ENCODE results near the gene MDFI.

MDFI gene

DNA sequence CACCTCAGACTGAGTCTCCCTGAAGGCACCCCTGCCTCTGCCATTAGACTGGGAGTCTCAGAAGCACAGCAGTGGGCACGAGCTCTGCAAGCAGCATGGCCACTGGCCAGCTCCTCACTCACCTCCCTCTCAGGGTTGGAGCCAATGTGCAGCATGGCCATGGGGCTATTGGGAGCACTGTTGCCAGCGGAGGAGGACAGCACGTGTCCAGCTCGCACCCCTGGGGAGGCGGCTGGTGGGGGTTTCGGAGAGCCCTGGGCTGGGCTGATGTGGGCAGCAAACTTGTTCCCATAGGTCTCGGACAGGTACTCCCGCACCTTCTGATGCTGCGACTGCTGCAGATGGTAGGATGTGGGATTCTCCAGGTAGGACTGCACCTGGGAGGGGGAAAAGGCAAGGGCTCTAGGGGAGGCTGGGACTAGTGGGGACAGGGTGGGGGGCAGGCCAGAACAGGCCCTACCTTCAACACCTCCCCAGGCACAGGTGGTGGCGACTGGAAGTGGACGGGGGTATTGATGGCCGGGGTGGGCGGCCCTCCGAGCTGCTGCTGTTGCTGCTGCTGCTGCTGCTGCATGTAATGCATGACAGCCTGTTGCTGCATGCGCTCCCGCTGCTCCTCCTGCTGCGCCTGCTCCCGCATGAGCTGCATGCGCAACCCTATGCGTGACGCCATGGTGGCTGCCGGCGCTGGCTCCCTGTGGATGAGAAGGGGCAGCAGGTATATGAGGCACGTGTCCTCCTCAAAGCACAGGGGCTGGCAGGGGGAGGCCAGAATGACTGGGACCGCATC is 52.5 kb downstream of the MDFI start:
- no peak for DNase-seq

DNA sequence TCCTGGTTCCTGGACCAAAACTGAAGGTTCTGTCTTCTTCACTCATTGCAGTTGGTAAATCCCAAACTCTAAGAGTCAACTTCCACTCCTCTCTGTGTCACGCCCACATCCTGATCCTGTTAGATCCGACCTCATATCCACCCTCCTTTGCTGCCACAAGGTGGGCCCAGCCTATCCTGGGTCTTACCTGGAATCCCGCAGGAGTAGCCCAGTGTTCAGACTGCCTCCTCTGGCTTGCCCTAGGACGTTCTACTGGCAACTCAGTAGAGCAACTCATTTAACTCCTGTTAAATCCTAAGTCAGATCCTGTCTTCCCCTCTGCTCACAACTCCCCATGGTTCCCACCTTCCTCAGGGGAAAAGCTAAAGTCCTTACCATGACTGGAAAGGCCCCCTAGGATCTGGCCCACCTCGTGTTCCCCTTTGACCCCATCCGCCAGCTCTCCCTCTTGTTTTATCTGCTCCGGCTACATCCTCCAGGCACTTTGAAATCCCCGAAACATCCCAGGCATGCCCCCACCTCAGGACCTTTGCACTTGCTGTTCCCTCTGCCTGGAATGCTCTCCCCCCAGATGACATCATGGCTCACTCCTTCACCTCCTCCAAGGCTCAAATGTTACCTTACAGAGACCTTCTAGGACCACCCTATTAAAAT is 53.3 kb downstream of the MDFI start:
- DNase-seq = no peak

DNA sequence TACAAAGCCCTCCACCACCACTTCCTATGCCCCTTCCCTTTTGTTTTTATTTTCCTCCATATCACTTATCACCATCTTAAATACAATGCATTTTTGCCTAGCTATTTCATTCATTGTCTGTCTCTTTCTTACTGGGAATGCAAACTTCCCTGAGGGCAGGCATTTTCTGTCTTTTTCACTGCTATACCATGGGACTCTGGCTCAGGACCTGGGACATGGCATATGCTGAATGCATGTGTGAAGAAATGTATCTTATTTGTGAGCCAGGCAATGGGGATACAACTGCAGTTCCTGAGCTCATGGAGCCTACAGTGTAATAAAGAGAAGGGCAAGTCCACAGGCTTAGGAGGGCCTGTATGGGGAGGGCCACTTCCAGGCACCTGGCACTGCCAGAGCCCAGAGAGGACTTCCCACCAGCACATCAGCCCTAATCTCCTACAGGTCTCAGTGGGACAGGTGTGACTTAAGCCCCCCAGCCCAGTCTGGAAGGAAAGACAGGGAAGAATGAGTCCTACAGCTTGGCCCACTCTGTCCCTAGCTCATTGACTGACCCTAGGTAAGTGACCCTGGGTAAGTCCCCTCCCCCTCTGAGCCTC is 53.9 kb downstream of the MDFI start:
- DNase-seq = no peak

DNA sequence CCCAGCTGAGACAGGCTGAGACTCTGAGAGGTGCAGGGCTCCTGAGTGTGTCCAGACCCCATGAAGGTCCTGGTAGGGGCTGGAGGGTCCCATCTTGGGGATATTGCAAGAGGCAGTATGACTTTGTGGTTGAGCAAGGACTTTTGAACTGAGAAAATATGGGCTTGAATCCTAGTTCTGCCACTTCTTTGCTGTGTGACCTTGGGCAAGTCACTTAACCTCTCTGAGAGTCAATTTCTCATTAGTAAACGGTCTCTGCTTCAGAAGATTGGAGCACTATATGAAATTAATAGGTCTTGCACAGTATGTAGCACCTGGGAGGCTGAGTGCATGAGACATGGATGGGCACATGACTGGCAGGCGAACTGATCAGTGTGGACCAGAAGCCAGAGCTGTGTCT is 54.5 kb downstream of the MDFI start:
- no peak for DNase-seq

DNA sequence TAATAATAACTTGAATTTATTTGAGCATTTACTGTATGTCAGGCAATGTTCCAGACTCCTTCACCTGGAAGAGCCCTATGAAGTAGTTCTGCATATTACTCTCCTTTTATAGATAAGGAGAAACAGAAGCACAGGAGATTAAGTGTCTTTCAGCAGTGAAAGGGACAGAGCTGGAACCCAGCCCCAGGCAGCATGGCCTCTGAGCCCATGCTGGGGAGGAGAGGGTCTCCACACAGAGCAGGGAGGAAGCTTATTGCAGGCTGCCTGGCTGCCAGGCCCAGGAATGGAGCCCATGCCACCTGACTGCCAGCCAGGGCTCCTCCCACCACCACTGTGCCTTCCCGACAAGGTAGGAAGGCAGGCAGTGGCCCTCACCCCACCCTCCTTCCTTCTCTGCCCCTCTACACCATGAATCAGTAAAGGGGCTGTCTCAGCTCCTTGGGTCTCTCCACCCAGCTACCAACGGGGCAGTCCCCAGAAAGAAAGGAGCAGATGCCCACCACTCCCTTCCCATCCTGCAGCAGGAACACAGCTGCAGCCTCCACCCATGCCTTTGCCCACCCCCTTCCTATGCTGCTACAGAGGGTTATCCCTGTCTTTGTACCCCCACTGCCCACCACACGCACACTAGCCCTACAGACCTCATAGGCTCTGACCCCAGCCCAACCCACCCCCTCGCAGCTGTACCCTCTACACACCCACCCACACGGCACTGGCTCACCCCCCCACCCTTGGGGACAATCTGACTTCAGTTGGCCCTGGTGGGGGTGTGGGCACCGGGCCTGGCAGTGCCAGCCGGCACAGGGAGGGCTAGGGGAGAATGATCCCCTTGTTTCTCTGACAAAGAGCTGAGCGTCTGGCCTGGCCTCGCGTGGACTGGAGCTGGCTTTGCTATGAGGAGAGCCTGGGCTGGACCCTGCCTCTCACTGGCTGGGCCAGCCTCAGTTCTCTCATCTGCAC is 55.3 kb downstream of the MDFI start:
- DNase-seq = no peak

DNA sequence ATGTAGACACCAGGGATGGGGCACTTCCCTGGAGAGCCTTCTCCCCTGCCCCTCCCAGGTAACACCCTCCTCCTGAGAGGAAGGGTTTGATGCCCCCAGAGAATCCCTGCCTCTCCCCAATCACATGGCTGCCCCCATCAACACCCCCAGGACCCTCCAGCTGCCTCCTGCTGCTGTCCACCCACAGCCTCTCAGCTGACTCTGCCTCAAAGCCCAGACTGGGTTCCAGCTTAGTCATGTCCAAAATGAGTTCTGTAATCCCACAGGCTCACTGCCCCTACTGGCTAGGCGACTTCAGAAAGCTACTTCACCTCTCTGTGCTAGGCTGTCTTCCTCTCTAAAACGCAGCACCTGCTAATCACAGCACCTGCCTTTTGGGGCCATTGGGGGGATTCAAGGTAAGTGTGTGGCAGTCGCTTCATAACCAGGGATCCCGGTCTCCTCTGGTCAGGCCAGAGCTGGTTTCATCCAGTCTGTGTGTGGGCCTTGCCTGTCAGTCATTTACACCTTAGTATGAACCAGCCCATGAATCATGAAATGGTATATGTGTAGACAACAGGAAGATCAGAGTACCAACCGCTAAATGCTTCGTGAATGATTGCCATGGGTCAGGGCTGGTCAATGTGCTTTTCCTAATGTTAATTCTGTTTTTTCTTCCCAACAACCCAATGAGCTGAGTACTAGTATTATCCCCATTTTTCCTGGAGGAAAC is 56.7 kb downstream of the MDFI start:
- DNase-seq = no peak

DNA sequence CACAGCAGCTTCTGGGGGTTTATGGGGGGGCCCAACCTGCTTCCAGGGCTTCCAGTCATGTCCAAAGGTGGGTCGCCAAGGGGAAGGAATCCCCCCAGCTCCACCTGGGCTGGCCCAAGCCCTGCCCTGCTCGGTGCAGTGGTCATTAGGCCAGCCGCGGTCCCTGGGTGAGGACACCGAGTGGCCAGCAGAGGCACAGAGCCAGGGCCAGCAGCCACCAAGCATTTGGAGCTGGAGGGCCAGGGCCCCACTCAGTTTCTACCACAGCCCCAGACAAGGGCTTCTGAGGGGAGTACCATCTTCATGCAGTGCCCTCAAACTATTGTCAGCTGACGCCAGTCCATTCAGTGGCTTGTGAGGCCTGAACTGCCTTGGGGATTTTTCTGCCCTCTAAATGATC is 57.6 kb downstream of the MDFI start:
- no peak for DNase-seq

DNA sequence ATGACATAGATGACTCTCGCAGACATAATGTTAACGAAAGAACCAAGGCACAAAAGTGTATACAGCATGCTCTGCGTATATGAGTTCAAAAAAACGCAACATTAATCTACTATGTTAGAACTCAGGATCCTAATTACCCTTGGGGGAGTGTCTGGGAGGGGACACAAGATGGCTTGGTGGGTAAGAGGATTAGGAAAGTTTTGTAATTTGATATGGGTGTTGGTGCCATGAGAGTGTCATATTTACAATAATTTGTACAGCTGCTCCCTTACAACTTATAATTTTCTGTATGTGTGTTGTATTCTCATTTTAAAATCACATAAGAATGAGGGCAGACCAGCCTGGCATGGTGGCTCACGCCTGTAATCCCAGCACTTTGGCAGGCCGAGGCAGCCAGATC is 58.5 kb downstream of the MDFI start:
- DNase-seq = no peak

DNA sequence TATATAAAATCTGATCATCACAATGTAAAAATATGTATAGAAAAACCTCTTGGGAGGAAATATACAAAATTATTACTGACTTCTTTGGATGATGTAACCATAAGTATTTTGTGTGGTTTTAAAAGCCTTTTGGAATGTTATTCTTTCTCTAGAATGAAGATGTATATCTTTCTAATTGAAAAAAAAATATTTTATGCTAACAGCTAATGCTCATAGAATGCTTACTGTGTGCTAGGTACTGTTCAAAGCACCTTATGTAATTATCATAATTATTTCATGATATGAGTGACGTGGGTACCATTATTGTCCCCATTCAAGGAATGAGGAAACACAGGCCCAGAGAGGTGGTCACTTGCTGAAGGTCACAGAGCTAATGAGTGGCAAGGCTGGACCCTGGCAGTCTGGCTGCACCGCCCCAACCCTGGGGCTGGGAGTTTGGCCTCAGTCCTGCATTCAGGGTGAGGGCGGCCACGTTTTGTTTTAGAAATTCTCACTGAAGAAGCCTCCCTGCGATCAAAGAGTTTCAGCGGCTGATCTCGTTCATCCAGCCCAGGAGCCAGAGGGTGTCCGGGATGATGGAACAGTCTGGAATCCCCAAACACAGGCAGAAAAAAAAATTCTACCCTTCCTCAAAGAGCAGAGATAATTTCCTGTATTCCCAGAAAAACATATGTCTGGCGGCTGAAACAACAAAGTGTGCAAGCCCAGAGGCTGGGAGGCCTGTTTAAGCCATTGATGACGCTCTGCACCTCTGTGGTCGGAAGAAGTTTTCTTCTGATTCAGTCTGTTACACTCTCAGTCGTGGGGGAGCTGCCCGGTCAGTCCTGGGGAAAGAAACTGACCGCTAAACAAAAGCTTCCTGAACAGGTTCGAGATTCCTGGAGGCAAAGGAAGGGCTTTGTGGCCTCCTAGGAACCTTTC is 59.9 kb downstream of the MDFI start:
- DNase-seq = no peak

DNA sequence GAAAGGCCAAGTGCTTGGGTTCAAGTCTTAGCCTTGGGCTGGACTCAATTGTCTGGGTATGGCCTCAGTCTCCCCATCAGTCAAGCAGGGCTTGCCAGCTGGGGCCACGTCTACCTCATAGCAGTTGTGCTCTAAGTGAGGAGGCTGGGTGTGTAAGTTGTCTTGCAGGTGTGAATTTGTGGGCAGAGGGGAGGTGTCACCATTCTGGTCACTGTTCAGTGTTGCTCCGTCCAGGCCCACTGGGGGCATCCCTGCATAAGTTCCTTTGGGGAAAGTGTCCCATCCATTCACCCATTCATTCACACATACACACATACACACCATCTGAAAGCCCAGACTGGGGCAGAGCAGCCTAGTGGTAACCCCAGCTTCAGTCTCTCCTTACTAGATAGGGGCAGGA is 60.8 kb downstream of the MDFI start:
- DNase-seq = no peak

DNA sequence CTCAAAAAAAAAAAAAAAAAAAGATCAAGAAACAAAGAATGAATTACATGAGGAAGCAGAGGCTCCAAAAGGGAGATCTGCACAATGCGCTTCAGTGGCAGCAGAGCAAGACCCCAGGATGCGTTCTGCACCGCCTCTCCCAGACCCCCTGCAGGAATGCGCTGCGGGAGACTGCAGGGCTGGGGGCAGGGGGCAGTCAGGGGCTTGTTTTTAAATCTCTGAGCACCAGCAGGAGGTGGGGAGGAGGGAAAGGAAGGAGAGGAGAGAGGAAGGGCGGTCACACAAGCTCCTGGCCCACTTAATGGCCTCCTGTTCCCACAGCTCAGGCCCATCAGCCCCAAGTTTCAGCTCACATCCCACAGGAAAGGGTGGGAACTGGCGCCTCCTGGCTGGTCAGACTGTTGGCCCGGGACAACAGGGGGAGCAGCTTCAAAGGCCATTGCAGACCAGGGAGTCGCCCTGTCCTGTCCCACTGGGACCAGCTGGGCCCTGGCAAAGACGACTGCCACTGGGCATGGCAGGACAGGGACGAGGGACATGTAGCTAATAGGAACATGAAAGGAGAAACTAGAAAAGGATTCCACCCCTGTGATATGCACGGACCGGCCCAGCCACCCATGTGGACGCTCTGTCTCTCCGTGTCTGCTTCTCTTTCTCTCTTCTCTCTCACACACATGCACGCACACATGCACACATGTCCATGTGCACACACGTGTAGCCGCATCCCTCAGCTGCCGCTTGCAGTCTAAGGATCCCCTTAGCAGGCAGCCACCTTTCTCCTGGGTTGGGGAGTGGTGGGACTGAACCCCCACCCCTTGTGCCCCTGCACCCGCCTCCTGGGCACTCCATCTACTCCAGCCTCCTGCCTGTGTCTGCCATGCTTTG is 62.4 kb downstream of the MDFI start:
- DNase-seq = no peak

DNA sequence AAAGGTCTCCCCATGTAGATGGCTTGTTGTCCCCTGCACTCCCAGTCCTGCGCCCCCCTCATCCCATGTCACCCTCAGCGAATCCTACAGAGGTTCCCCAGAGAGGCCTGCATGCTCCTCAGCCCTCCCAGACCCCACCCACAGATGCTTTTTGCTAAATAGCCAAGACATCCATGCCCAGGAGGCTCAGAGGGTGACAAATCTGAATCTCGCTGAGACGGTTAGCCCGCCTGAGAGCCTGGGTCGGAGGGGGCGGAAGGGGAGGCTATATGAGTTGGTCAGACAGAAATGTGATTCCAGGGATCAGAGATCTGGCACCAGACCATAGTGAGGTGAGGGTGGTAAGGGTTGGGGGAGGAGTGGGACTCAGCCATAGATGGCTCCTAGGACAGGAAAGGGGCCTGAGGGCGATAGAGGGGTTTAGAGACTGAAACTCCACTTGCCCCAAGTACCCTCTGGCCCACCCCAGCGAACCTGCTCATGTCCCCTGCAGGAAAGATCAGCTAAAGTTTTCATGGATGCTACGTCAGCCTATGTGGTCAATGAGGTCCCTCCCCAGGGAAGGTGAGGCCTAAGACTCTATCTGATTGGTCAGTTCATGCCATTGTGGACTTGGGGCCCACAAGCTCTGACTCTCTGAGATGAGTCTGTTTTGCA is 63.9 kb downstream of the MDFI start:
- no peak for DNase-seq

DNA sequence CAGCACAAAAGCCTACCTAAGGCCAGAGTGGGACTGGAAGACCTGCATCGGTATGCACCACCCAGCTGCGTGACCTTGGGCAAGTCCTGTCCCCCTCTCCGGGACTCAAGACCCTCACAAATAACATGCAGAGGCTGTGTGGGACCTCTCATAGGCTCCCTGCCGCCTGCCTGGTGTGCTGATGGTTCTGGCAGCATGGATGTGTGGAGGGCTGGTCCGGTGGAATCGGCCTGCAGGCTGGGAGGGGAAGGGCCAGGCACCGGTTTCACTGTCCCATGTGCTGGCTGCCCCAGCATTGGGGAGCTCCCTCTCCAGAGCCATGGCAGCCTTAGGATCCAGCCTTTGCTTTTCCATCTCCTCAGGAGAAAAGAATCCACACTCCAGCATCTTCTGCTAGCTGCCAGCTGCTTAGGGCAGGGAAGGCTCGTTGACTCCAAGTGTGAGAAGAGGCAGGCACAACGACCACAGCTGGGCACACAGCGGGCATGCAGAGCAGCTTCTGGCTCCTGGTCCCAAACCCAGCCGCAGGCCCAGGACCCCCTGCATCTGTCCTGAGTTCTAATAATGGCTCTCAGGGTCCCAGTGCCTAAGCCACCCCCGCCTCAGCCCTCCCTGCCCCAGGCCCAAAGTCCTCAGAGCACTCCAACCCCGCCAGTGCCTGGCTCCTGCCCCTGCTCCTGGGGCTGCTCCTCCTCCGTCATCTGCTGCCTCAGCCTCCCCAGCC is 64.7 kb downstream of the MDFI start:
- no peak for DNase-seq
